K562 (cell line): ENCODE data around the gene MARCKSL1. TPM values are rescaled to one million over a fixed set of nuclear protein-coding genes. Genes with fewer than 3 reads are reported as not detected.

Experiments
- AFF1 ChIP-seq, 2 experiments: fragments of 450-650 bp; IDR thresholded peaks; 2 replicates each; pipeline ENCODE4 v1.6.1; 2018; ENCODE audit warnings: mild to moderate bottlenecking in 2 of 2, low read depth in 1 of 2; ENCODE audit not compliant: partially characterized antibody in 2 of 2
- FOXK1 ChIP-seq: sonication (generic); formaldehyde crosslinking; IDR thresholded peaks from 2 replicates; pipeline ENCODE4 v1.8.0; 2022; ENCODE audit warnings: missing genetic modification reagents, mild to moderate bottlenecking, borderline replicate concordance
- HDAC1 ChIP-seq, 2 experiments: fragments of 450-650 bp; IDR thresholded peaks; 2 replicates each; pipeline ENCODE4 v1.6.1; 2016 to 2017; ENCODE audit warnings: inconsistent platforms in 1 of 2, mild to moderate bottlenecking in 1 of 2, moderate library complexity in 1 of 2
- HOMEZ ChIP-seq: fragments of 250-450 bp; sonication (Bioruptor Pico); IDR thresholded peaks from 2 replicates; pipeline ENCODE4 v1.4.0; 2020; ENCODE audit warnings: mild to moderate bottlenecking, moderate library complexity
- PCBP2 ChIP-seq: fragments of 200-400 bp; formaldehyde crosslinking; IDR thresholded peaks from 2 replicates; pipeline ENCODE4 v1.6.1; 2018; ENCODE audit warnings: low read length, low read depth, mild to moderate bottlenecking, moderate library complexity; ENCODE audit not compliant: poor library complexity, severe bottlenecking
- PKNOX1 ChIP-seq: fragments of 450-650 bp; IDR thresholded peaks from 2 replicates; pipeline ENCODE4 v1.6.1; 2016
- SMAD3 ChIP-seq: fragments of 450-650 bp; formaldehyde crosslinking; conservative IDR thresholded peaks from 2 replicates; pipeline ENCODE4 v1.4.0; 2020; ENCODE audit warnings: mild to moderate bottlenecking
- XRCC5 ChIP-seq: fragments of 200-400 bp; formaldehyde crosslinking; IDR thresholded peaks from 2 replicates; pipeline ENCODE4 v1.6.1; 2017; ENCODE audit warnings: low read depth, mild to moderate bottlenecking, low read length
- ZBTB11 ChIP-seq, 3 experiments: fragments of 200-800 bp in 1 of 3; fragments of 250-450 bp in 1 of 3; fragments of 450-650 bp in 1 of 3; sonication (Bioruptor Pico) in 1 of 3; sonication (Bioruptor generic) in 1 of 3; formaldehyde crosslinking in 1 of 3; IDR thresholded peaks; 2 replicates each; pipeline versions ENCODE4 v1.6.1 to v1.8.0; 2016 to 2022; ENCODE audit warnings: mild to moderate bottlenecking in 2 of 3, missing genetic modification characterization in 2 of 3, missing compliant biosample characterization in 1 of 3, moderate library complexity in 1 of 3
- ZNF707 ChIP-seq: fragments of 250-450 bp; sonication (Bioruptor Pico); conservative IDR thresholded peaks from 2 replicates; pipeline ENCODE4 v1.8.0; 2022; ENCODE audit warnings: inconsistent platforms, mild to moderate bottlenecking, moderate library complexity
- ZSCAN32 ChIP-seq: fragments of 450-650 bp; formaldehyde crosslinking; IDR thresholded peaks from 2 replicates; pipeline ENCODE4 v1.4.0; 2020; ENCODE audit warnings: mild to moderate bottlenecking, moderate library complexity
- polyA plus RNA-seq, 8 experiments: library from polyadenylated mRNA; depleted of rRNA in 4 of 8; stranded (reverse) in 5 of 8; unstranded in 3 of 8; fragments of >200 nt; fragmentation: Nextera tagmentation in 2 of 8; fragmentation: Illumina TruSeq in 1 of 8; extraction: Ambion mirVana in 2 of 8; extraction: Trizol in 1 of 8; gene quantifications; 2 replicates each; pipeline versions ENCODE4 v1.2.1 to v1.2.3, GENCODE V29; 2011 to 2014; ENCODE audit warnings: inconsistent platforms in 1 of 8, missing spikeins in 1 of 8
- total RNA-seq, 7 experiments: library from RNA; depleted of rRNA in 6 of 7; stranded (reverse); fragments of >200 nt in 6 of 7; fragmentation: Illumina TruSeq in 2 of 7; extraction: Trizol in 2 of 7; gene quantifications; 2 replicates each; pipeline versions ENCODE4 v1.2.1 to v1.2.3, GENCODE V29; 2011 to 2021; ENCODE audit warnings: low replicate concordance in 1 of 7
- TF ChIP-seq, protein P1 (sequence below): sonication (generic); formaldehyde crosslinking; IDR thresholded peaks from 2 replicates; pipeline ENCODE4 v1.8.0; 2022; ENCODE audit warnings: missing genetic modification reagents, mild to moderate bottlenecking, borderline replicate concordance

The MARCKSL1 gene
- total and polyA plus RNA-seq, 9 of the 15 experiments (the other 6 are each of a cell fraction or from before 2014, with no cell fraction given), result 14.7 to 325 (median 155) TPM

DNA sequence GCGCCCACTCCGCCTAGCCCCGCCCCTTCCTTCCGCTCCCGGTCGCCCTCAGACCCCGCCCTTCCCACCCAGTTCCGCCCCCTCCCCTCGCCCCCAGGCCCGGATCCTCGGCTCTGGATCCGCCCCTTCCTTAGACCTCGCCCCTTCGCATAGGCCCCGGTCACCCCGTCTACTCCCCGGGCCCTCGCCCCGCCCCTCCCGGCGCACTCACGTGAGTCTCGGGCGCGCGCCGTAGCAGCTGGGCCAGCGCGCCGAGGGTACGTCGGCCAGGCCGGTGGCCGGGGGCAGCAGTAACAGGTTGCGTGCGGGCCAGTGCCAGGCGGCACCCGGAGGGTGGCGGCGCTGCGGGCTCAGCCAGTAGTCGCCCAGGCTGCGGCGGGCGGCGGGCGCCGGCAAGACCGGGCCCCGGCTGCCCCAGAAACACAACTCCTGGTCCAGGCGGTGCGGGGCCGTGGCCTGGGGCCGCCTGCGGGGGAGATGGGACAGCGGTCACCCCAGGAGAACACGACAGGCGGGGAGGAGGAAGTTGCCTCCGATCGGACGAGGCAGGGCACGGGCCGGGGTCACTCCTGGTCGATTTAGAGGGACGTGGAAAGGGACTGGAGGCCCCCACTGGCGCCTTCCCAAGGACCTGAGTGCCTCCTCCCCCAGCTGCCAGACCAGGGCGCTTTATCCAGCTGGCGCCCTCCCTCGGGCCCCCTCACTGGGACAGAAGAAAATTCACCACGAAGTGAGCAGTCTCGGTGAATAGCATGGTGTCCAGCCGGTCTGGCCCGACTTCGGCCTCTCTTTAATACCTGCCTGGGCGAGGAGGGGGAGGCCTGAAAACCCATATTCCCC, 15.6 kb upstream of the MARCKSL1 start (continued):
- no peak for TF ChIP-seq PKNOX1
- no peak for TF ChIP-seq ZSCAN32 (CRISPR knock-in tag)
- no peak for TF ChIP-seq PCBP2
- no peak for TF ChIP-seq ZNF707 (CRISPR knock-in tag)
- TF ChIP-seq AFF1 (IDR thresholded peaks at IDR 0.05; ENCODE audit: low read depth in 1 of 2, partially characterized antibody in 2 of 2), result no peak
- no peak for TF ChIP-seq ZBTB11 (CRISPR knock-in tag; IDR thresholded peaks at IDR 0.05)
- TF ChIP-seq, protein P1, sequence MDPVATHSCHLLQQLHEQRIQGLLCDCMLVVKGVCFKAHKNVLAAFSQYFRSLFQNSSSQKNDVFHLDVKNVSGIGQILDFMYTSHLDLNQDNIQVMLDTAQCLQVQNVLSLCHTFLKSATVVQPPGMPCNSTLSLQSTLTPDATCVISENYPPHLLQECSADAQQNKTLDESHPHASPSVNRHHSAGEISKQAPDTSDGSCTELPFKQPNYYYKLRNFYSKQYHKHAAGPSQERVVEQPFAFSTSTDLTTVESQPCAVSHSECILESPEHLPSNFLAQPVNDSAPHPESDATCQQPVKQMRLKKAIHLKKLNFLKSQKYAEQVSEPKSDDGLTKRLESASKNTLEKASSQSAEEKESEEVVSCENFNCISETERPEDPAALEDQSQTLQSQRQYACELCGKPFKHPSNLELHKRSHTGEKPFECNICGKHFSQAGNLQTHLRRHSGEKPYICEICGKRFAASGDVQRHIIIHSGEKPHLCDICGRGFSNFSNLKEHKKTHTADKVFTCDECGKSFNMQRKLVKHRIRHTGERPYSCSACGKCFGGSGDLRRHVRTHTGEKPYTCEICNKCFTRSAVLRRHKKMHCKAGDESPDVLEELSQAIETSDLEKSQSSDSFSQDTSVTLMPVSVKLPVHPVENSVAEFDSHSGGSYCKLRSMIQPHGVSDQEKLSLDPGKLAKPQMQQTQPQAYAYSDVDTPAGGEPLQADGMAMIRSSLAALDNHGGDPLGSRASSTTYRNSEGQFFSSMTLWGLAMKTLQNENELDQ (CRISPR knock-in tag), result no peak
- TF ChIP-seq FOXK1 (CRISPR knock-in tag), result no peak
- no peak for TF ChIP-seq HOMEZ (CRISPR knock-in tag)
- peak in 1 of 2 experiments; percentile 41; a peak in 1 of 4 replicates for TF ChIP-seq HDAC1 (IDR thresholded peaks at IDR 0.05)
- 0 out of 2 replicates have a peak, but pooled peaks have one; percentile 49 for TF ChIP-seq XRCC5
- no peak for TF ChIP-seq SMAD3 (CRISPR knock-in tag)
